ENCODE data around the gene BIN1. TPM values are rescaled to one million over a fixed set of nuclear protein-coding genes. Genes with fewer than 3 reads are reported as not detected.
"Not testable (repeated sequence)": the region's sequence is repeated elsewhere in the genome, so short reads cannot be mapped to it uniquely, and the experiment has no call there.

Gene BIN1
- total RNA-seq, 1 donor from 2014 or later, result 33.4 TPM

GRCh38 chr2:127034883-127035611, 71.9 kb downstream of the BIN1 start:
- intact Hi-C loops (cut with DNase I), result no loop called here
- H3K27ac ChIP-seq, result no peak overlapping the region
- no peaks in the 10 kb centered on the region for H3K4me1 ChIP-seq
- no peak for ATAC-seq
- no peaks in the 10 kb centered on the region for H3K9me3 ChIP-seq
- no peak overlapping the region for H3K4me3 ChIP-seq
- TF ChIP-seq, protein P1, sequence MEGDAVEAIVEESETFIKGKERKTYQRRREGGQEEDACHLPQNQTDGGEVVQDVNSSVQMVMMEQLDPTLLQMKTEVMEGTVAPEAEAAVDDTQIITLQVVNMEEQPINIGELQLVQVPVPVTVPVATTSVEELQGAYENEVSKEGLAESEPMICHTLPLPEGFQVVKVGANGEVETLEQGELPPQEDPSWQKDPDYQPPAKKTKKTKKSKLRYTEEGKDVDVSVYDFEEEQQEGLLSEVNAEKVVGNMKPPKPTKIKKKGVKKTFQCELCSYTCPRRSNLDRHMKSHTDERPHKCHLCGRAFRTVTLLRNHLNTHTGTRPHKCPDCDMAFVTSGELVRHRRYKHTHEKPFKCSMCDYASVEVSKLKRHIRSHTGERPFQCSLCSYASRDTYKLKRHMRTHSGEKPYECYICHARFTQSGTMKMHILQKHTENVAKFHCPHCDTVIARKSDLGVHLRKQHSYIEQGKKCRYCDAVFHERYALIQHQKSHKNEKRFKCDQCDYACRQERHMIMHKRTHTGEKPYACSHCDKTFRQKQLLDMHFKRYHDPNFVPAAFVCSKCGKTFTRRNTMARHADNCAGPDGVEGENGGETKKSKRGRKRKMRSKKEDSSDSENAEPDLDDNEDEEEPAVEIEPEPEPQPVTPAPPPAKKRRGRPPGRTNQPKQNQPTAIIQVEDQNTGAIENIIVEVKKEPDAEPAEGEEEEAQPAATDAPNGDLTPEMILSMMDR (IDR thresholded peaks at IDR 0.05), result no peak
- DNase-seq, result no peak
- no peaks in the 10 kb centered on the region for H3K27me3 ChIP-seq
- H3K36me3 ChIP-seq, result no peaks in the 10 kb centered on the region

GRCh38 chr2:127034051-127034450, 72.9 kb downstream of the BIN1 start:
- intact Hi-C loops (cut with DNase I), result no loop called here

GRCh38 chr2:127032621-127033020, 74.3 kb downstream of the BIN1 start:
- TF ChIP-seq, protein P1 (IDR thresholded peaks at IDR 0.05), result no peak
- intact Hi-C loops (cut with DNase I), result no loop called here
- no peaks in the 10 kb centered on the region for H3K36me3 ChIP-seq
- DNase-seq (no peak), ATAC-seq (no peak)
- H3K4me1 ChIP-seq, result no peaks in the 10 kb centered on the region
- no peaks in the 10 kb centered on the region for H3K9me3 ChIP-seq
- H3K4me3 ChIP-seq, result no peak overlapping the region
- no peak overlapping the region for H3K27ac ChIP-seq
- no peaks in the 10 kb centered on the region for H3K27me3 ChIP-seq

More at GRCh38 chr2:127034051-127034450, 72.9 kb downstream of the BIN1 start:
- ATAC-seq, result no peak
- no peak overlapping the region for H3K4me3 ChIP-seq
- H3K27ac ChIP-seq, result no peak overlapping the region
- no peaks in the 10 kb centered on the region for H3K9me3 ChIP-seq
- TF ChIP-seq, protein P1 (IDR thresholded peaks at IDR 0.05), result no peak
- no peaks in the 10 kb centered on the region for H3K36me3 ChIP-seq
- DNase-seq, result no peak
- no peaks in the 10 kb centered on the region for H3K4me1 ChIP-seq
- no peaks in the 10 kb centered on the region for H3K27me3 ChIP-seq

- Histone ChIP-seq H3K4me3 (no peak overlapping the region), H3K36me3 (no peaks in the 10 kb centered on the region), H3K4me1 (peaks cover 4% of the 10 kb centered on the region), H3K27me3 (no peaks in the 10 kb centered on the region), H3K27ac (no peak overlapping the region), H3K9me3 (no peaks in the 10 kb centered on the region)
- TF ChIP-seq, protein P1 (IDR thresholded peaks at IDR 0.05), result no peak
- DNase-seq (no peak), ATAC-seq (peak; percentile 21)
- intact Hi-C loops (cut with DNase I), result no loop called here
Measured at GRCh38 chr2:127029350-127030051, 77.5 kb downstream of the BIN1 start.

DNA sequence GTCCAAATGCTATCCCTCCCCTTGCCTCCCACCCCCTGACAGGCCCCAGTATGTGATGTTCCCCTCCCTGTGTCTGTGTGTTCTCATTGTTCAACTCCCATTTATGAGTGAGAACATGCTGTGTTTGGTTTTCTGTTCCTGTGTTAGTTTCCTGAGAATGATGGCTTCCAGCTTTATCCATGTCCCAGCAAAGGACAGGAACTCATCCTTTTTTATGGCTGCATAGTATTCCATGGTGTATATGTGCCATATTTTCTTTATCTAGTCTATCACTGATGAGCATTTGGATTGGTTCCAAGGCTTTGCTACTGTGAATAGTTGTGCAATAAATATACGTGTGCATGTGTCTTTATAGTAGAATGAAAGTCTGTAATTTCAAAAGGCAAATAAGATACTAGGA, 78.2 kb downstream of the BIN1 start:
- H3K4me3 ChIP-seq; ATAC-seq; H3K36me3 ChIP-seq; H3K9me3 ChIP-seq; H3K4me1 ChIP-seq; intact Hi-C loops (cut with DNase I); H3K27me3 ChIP-seq; DNase-seq; H3K27ac ChIP-seq: not testable (repeated sequence)

DNA sequence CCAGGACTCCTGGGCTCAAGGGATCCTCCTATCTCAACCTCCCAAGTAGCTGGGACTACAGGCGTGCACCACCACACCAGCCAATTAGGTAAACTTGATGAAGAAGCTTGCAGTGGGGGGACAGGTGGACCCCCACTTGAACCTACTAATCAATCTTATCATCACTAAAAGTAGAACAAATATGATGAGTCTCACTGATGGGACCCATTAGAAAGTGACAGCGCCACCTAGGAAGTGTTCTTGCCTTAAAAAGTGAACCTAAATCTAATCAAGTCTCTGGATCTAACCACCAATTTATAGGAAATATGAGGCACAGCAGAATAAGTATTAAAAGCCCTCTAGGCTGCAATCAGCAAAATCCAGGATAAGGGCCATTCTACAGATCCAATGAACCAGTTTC, 79.2 kb downstream of the BIN1 start:
- H3K27ac ChIP-seq, result no peak overlapping the region
- intact Hi-C loops (cut with DNase I), result no loop called here
- no peaks in the 10 kb centered on the region for H3K36me3 ChIP-seq
- no peaks in the 10 kb centered on the region for H3K9me3 ChIP-seq
- peaks cover 4% of the 10 kb centered on the region for H3K4me1 ChIP-seq
- no peak overlapping the region for H3K4me3 ChIP-seq
- no peaks in the 10 kb centered on the region for H3K27me3 ChIP-seq
- TF ChIP-seq, protein P1 (IDR thresholded peaks at IDR 0.05), result no peak
- ATAC-seq (no peak), DNase-seq (no peak)
